IPS-NIHi11 (cell line): ENCODE measurements around the gene ZNF232.
"Not testable (repeated sequence)": the region's sequence is repeated elsewhere in the genome, so short reads cannot be mapped to it uniquely, and the experiment has no call there.

Experiments used
- DNase-seq: peaks from one replicate; pipeline ENCODE4 v3.0.0; 2012; ENCODE audit warnings: mixed read lengths, low spot score

Gene ZNF232

GRCh38 chr17:5097101-5097834, 14.4 kb downstream of the ZNF232 start:
- peak; percentile 90 for DNase-seq

GRCh38 chr17:5096731-5097100, 15.0 kb downstream of the ZNF232 start:
- DNase-seq: no peak

GRCh38 chr17:5092218-5093010, 19.3 kb downstream of the ZNF232 start:
- no peak for DNase-seq

GRCh38 chr17:5080591-5080990, 31.1 kb downstream of the ZNF232 start:
- no peak for DNase-seq

GRCh38 chr17:5078106-5079028, 33.3 kb downstream of the ZNF232 start, which contains the start of gene ZFP3:
ZFP3 (plus strand) TSS chr17:5078467; CDS start chr17:5091505, 13,038 bp downstream.
- peak; percentile 75 for DNase-seq

- DNase-seq: no peak
Measured at GRCh38 chr17:5077781-5078105, 33.9 kb downstream of the ZNF232 start.

- DNase-seq: not testable (repeated sequence)
Measured at GRCh38 chr17:5077275-5077674, 34.4 kb downstream of the ZNF232 start.

GRCh38 chr17:5075472-5075871, 36.2 kb downstream of the ZNF232 start:
- DNase-seq: not testable (repeated sequence)

- no peak for DNase-seq
Measured at GRCh38 chr17:5069724-5070123, 42.0 kb downstream of the ZNF232 start.

- no peak for DNase-seq
Measured at GRCh38 chr17:5068236-5068635, 43.4 kb downstream of the ZNF232 start.

GRCh38 chr17:5065227-5065744, 46.4 kb downstream of the ZNF232 start:
- DNase-seq: no peak
